ENCODE results near the gene CASQ2.

GRCh38 chr1:115740811-115741210 lies 27.7 kb downstream of the CASQ2 start:
- TF ChIP-seq, protein P1, sequence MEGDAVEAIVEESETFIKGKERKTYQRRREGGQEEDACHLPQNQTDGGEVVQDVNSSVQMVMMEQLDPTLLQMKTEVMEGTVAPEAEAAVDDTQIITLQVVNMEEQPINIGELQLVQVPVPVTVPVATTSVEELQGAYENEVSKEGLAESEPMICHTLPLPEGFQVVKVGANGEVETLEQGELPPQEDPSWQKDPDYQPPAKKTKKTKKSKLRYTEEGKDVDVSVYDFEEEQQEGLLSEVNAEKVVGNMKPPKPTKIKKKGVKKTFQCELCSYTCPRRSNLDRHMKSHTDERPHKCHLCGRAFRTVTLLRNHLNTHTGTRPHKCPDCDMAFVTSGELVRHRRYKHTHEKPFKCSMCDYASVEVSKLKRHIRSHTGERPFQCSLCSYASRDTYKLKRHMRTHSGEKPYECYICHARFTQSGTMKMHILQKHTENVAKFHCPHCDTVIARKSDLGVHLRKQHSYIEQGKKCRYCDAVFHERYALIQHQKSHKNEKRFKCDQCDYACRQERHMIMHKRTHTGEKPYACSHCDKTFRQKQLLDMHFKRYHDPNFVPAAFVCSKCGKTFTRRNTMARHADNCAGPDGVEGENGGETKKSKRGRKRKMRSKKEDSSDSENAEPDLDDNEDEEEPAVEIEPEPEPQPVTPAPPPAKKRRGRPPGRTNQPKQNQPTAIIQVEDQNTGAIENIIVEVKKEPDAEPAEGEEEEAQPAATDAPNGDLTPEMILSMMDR (IDR thresholded peaks at IDR 0.05) = no peak
- TF ChIP-seq POLR2AphosphoS5 (IDR thresholded peaks at IDR 0.05) = no peak

Measured in transverse colon (tissue), 4 donors.